Ovary (tissue), 9 donors: ENCODE measurements around the gene RSPH1. TPM values are rescaled to one million over a fixed set of nuclear protein-coding genes. Genes with fewer than 3 reads are reported as not detected.

Source experiments
- DNase-seq, 5 donors: peaks; one replicate each; pipeline ENCODE4 v3.0.0-alpha.2; 2019 to 2020
- H3K27ac ChIP-seq, 2 donors: fragments of 200-600 bp; one replicate each; pipeline versions ENCODE4 v1.5.1 to v1.8.0; 2019 to 2022
- H3K27me3 ChIP-seq: fragments of 200-600 bp; one replicate; pipeline ENCODE4 v1.8.0; 2022
- H3K36me3 ChIP-seq: fragments of 200-600 bp; sonication (generic); one replicate; pipeline ENCODE4 v1.5.1; 2019
- H3K4me1 ChIP-seq: one replicate; pipeline ENCODE4 v1.8.1; 2013; ENCODE audit warnings: mild to moderate bottlenecking, moderate library complexity; ENCODE audit not compliant: insufficient read depth
- H3K4me3 ChIP-seq: fragments of 200-600 bp; sonication (generic); one replicate; pipeline ENCODE4 v1.5.1; 2017
- H3K9me3 ChIP-seq, 2 donors: fragments of 200-600 bp in 1 of 2; sonication (generic) in 1 of 2; one replicate each; pipeline versions ENCODE4 v1.5.1 to v1.8.1; 2013 to 2019; ENCODE audit warnings: mild to moderate bottlenecking in 1 of 2, moderate library complexity in 1 of 2
- CTCF ChIP-seq, 3 donors: fragments of 450-650 bp in 2 of 3; fragments of 200-600 bp in 1 of 3; IDR thresholded peaks; one replicate each; pipeline versions ENCODE4 v1.5.1 to v1.8.0; 2016 to 2022; ENCODE audit warnings: antibody characterized with exemption in 3 of 3, mild to moderate bottlenecking in 1 of 3
- EP300 ChIP-seq: sonication (generic); formaldehyde crosslinking; IDR thresholded peaks from one replicate; pipeline ENCODE4 v1.6.1; 2017; ENCODE audit warnings: antibody characterized with exemption
- POLR2A ChIP-seq: fragments of 450-650 bp; IDR thresholded peaks from one replicate; pipeline ENCODE4 v1.6.1; 2017; ENCODE audit warnings: antibody characterized with exemption, mild to moderate bottlenecking, moderate library complexity
- WGBS, 3 donors: extraction: QIAGEN DNeasy Blood & Tissue Kit in 1 of 3; methylation state at CpG; one replicate each; pipeline versions ENCODE4 v1.1.5 to v1.1.7; 2013 to 2017; 5-methylcytosine and 5-hydroxymethylcytosine counted together
- intact Hi-C, 4 donors: fragments of 100-400 bp; cut with DNase I; formaldehyde crosslinking; loops; one replicate each; pipeline versions ENCODE4 v1.11.0 to v1.15.1; 2022 to 2023
- polyA plus RNA-seq, 2 donors: library from polyadenylated mRNA; stranded (reverse); fragments of 200-250 nt in 1 of 2; fragments of 350-450 nt in 1 of 2; fragmentation: Illumina TruSeq in 1 of 2; extraction: RNeasy Lipid Tissue Mini Kit (QIAGEN cat#74804) in 1 of 2; gene quantifications; one replicate each; pipeline ENCODE4 v1.2.3, GENCODE V29; 2013 to 2014
- total RNA-seq, 7 donors: library from RNA; depleted of rRNA in 2 of 7; stranded (reverse); fragments of >200 nt in 2 of 7; fragmentation: NEBNext Ultra II Directional in 3 of 7; extraction: Animal tissue kit (Norgen Biotek cat#: 25700) in 3 of 7; gene quantifications; one replicate each; pipeline versions ENCODE4 v1.1.0 to v1.2.4, GENCODE V29; 2016 to 2023
- donor health status: DM: no; HTN: no; CAD: no; lungs with moderate emphysema.
- donor health status: DM: no; HTN: no; CAD: no.
- donor health status: Bipolar disorder and iron deficiency.
- donor health status: DM: yes; HTN: yes; CAD: no.
- donor health status: DM: no; HTN: no; CAD: no.
- donor health status: DM: yes; HTN: yes; CAD: no.

The RSPH1 gene
- total and polyA plus RNA-seq, 9 donors = 0.76 to 37.5 (median 2.5) TPM

DNA sequence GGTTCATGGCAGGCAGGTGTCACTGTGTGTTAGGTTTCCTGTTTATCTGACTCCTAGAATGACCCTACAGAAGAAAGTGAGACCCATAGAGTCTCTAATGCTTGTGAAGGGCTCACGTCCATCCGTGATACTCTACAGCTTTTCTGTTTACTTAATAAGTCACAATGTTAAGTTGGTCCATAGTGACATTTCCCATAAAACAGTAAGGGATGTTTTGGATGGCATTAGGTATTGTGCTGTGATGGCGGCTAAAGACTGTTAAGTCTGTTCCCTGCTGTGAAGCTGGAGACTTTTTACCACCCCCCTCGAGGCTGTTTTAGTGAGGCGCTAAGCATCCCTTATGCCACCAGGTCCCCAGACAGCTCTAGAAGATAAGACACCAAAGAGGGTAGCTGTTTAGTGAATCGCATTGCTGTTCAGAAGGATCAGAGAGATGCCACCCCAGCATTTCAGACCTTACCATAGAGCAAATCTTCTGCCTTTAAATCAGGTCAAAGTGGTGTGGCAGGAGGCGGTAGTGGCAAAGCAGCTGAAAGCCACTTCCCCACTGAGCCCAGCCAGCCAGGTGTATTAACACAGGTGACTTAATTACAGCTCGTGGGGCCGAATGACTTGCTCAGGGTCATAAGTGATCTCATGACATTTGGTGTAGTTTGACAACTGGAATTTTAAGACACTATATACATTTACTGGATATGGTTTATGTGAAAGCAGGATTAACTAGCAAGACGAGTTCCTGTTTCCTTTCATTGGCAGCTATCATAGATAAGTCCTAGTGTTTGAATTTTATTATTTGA, 42.7 kb upstream of the RSPH1 start:
- WGBS, 3 donors = 80 to 84% (median 83%) methylated on average over 10 of the region's 10 CpGs
- intact Hi-C loops = no loop called here
- Histone ChIP-seq H3K4me3 (no peak overlapping the region), H3K27ac (no peak overlapping the region), H3K36me3 (no peaks in the 10 kb centered on the region), H3K4me1 (no peaks in the 10 kb centered on the region), H3K27me3 (no peaks in the 10 kb centered on the region), H3K9me3 (no peaks in the 10 kb centered on the region)
- no peak for DNase-seq
- TF ChIP-seq POLR2A (no peak), CTCF (IDR thresholded peaks at IDR 0.05) (no peak), EP300 (no peak)

DNA sequence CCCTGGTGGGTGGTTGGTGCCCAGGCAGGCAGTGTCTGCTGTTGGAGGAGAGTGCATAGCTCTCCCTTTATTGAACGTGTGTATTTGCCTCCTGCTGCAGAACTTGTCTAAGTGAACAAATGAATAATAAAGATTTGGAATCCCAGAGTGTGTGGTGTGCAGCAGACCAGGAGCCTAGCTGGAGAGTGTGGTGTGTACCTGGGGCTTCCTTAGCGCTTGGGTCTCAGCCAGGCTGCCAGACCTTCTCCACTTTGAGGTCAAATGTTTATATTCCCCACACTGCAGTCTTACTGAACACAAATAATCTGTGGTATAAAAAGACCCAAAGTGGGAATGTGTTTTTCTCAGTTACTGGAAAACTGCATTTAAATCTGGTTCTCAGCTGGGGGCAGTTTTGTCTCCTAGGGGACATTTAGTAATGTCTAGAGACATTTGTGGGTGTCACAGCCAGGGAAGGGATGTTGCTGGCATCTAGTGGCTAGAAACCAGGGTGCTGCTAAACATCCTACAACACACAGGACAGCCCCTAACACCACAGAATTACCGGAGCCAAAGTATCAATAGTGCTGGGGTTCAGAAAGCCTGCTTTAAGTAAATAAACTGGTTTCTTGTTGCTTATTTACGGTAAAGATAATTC, 41.2 kb upstream of the RSPH1 start:
- DNase-seq = no peak
- Histone ChIP-seq H3K4me3 (no peak overlapping the region), H3K27me3 (no peaks in the 10 kb centered on the region), H3K27ac (no peak overlapping the region), H3K9me3 (no peaks in the 10 kb centered on the region), H3K4me1 (no peaks in the 10 kb centered on the region), H3K36me3 (no peaks in the 10 kb centered on the region)
- intact Hi-C loops = no loop called here
- TF ChIP-seq POLR2A = no peak
- no peak for TF ChIP-seq EP300
- no peak for TF ChIP-seq CTCF (IDR thresholded peaks at IDR 0.05)
- WGBS, 3 donors = 47 to 71% (median 67%) methylated on average over 4 of the region's 4 CpGs

DNA sequence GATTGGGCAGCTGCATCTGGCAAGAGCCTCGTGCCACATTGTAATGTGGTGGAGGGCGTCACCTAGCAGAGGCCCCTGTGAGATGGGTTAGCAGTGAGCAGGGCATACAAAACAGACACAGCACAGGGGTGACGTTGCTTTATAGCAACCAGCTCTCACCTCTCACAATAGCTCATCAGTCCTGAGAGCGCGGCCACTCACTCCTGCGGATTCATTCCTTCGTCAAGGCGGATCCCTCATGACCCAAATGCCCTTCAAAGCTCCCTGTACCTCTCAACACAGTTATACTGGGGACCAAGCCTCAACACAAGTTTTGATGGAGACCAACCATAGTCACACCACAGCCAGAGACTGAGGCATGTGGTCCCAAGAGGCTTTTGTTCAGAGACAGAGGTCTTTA, 40.6 kb upstream of the RSPH1 start:
- H3K4me1 ChIP-seq = no peaks in the 10 kb centered on the region
- H3K27me3 ChIP-seq = no peaks in the 10 kb centered on the region
- TF ChIP-seq POLR2A (no peak), CTCF (IDR thresholded peaks at IDR 0.05) (no peak), EP300 (no peak)
- no peak overlapping the region for H3K4me3 ChIP-seq
- H3K9me3 ChIP-seq = no peaks in the 10 kb centered on the region
- intact Hi-C loops = no loop called here
- WGBS, 3 donors = 90 to 96% (median 90%) methylated on average over 8 of the region's 8 CpGs
- no peak overlapping the region for H3K27ac ChIP-seq
- no peak for DNase-seq
- no peaks in the 10 kb centered on the region for H3K36me3 ChIP-seq

DNA sequence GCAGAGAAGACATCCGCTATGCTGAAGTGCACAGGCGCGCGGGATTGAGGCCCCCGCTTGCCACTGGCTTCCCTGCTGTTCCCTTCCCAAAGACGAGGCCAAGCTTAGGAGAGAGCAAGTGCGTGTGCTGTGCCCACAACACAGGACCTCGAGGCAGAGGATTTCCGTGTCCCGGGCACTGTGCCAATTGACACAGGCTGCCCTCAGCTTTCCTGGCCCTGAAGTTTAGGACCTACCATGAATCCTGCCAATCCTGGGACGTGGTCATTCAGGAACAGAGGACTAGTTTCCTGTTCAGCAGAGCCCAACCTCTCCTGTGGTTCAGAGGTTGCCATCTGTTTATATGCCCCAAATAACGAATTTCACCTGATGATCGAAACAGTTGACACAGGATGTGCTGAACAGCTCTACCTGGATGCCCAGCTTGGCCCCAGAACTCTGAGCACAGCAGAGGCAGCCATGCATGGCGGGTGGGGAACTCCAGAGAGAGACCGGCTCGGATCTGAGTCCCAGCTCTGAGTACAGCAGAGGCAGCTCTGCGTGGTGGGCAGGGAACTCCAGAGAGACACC, 39.7 kb upstream of the RSPH1 start:
- intact Hi-C loops = no loop called here
- no peaks in the 10 kb centered on the region for H3K36me3 ChIP-seq
- no peaks in the 10 kb centered on the region for H3K27me3 ChIP-seq
- WGBS, 3 donors = 82 to 86% (median 83%) methylated on average over 17 of the region's 17 CpGs
- no peaks in the 10 kb centered on the region for H3K4me1 ChIP-seq
- H3K4me3 ChIP-seq = no peak overlapping the region
- no peak overlapping the region for H3K27ac ChIP-seq
- TF ChIP-seq CTCF (IDR thresholded peaks at IDR 0.05) (no peak), POLR2A (no peak), EP300 (no peak)
- no peak for DNase-seq
- H3K9me3 ChIP-seq = no peaks in the 10 kb centered on the region
